Astrocyte of the cerebellum (primary cell): ENCODE measurements around the gene TSPO.

Source experiments
- DNase-seq: peaks from one replicate; pipeline ENCODE4 v3.0.0-alpha.2; 2011; ENCODE audit warnings: low read depth
- H3K4me3 ChIP-seq: 2 replicates; pipeline ENCODE4 v1.5.1; 2011; ENCODE audit warnings: mild to moderate bottlenecking, low read depth, low read length, moderate library complexity
- CTCF ChIP-seq: IDR thresholded peaks from 2 replicates; pipeline ENCODE4 v1.5.1; 2012; ENCODE audit warnings: low read length, low read depth, moderate library complexity, mild to moderate bottlenecking; ENCODE audit errors: missing control alignments
- in situ Hi-C: cut with HindIII; loops from 2 replicates; pipeline ENCODE4 v1.10.0; 2017; ENCODE audit warnings: low sequenced_read_pairs

Gene TSPO

GRCh38 chr22:43173976-43174720 lies 22.8 kb downstream of the TSPO start:
- no peak for TF ChIP-seq CTCF

GRCh38 chr22:43174941-43175531 lies 23.7 kb downstream of the TSPO start:
- no peak overlapping the region for H3K4me3 ChIP-seq
- DNase-seq = no peak
- in situ Hi-C loops = no loop called here
- no peak for TF ChIP-seq CTCF

More at GRCh38 chr22:43173976-43174720, 22.8 kb downstream of the TSPO start:
- in situ Hi-C loops = no loop called here
- DNase-seq = no peak
- H3K4me3 ChIP-seq = no peak overlapping the region

- no peak for TF ChIP-seq CTCF
- DNase-seq = no peak
- H3K4me3 ChIP-seq = no peak overlapping the region
- in situ Hi-C loops = no loop called here
Observed at GRCh38 chr22:43176090-43176489, 24.7 kb downstream of the TSPO start.

- H3K4me3 ChIP-seq = no peak overlapping the region
- TF ChIP-seq CTCF = no peak
- no peak for DNase-seq
- in situ Hi-C loops = no loop called here
Observed at GRCh38 chr22:43177479-43177878, 26.1 kb downstream of the TSPO start.

GRCh38 chr22:43179146-43179910 lies 28.0 kb downstream of the TSPO start:
- TF ChIP-seq CTCF = no peak
- H3K4me3 ChIP-seq = no peak overlapping the region
- no peak for DNase-seq
- in situ Hi-C loops = no loop called here

GRCh38 chr22:43179911-43180195 lies 28.5 kb downstream of the TSPO start:
- no peak overlapping the region for H3K4me3 ChIP-seq
- TF ChIP-seq CTCF = no peak
- no peak for DNase-seq
- in situ Hi-C loops = no loop called here
